ENCODE data around the gene STEAP3. TPM values are rescaled to one million over a fixed set of nuclear protein-coding genes. Genes with fewer than 3 reads are reported as not detected.

Gene STEAP3, protein sequence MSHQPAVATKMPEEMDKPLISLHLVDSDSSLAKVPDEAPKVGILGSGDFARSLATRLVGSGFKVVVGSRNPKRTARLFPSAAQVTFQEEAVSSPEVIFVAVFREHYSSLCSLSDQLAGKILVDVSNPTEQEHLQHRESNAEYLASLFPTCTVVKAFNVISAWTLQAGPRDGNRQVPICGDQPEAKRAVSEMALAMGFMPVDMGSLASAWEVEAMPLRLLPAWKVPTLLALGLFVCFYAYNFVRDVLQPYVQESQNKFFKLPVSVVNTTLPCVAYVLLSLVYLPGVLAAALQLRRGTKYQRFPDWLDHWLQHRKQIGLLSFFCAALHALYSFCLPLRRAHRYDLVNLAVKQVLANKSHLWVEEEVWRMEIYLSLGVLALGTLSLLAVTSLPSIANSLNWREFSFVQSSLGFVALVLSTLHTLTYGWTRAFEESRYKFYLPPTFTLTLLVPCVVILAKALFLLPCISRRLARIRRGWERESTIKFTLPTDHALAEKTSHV
- total RNA-seq: under 1 TPM; 0.14 to 0.16 TPM

DNA sequence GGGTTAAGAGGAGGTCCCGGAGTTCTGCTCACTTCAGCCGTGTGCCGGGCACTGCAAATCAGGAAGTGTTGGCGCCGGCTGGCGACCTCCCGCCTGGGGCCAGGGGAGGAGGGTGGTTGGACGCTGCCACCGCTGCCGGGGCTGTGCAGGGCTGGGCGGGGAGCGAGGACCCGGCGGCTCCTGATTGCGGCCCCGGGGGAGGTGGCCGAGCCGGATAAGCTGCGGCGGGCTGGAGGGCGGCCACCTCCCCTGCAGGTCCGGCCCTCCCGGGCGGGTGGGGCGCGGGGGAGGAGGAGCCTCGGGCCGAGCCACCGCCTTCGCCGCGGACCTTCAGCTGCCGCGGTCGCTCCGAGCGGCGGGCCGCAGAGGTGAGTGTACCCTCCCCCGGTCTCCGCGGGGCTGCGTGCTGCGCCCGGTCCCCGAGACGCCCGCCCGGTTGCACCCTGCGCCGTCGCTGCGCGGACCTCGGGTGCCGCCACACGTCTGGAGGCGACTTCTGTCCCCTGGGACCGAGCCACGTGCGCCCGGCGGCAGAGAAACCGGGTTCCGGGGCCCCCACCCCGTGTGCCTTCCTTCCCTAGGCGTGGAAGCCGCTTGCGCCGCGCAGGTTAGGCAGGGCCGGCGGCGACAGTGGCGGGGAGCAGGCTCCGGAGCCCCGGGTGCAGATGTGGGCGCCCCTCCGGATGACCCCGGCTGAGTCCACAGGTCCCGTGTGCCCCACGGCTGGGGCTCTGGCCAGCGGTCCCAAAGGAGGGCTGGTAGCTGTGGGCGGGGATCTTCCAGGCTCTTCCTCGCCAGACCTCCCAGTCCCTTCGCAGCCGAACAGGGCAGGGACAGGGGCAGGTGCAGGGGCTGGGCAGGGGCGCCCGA is at the start of gene STEAP3:
Gene STEAP3, plus strand, starts transcription at position 314 of the 870 bp plus-strand sequence. CDS start 7,179 bp downstream, outside the sequence.
- Mint-ChIP-seq H3K9me3 (ENCODE audit: low read depth) (no peaks in the 10 kb centered on the region), H3K27ac (no peak within 1 kb of the TSS), H3K36me3 (ENCODE audit: low read depth) (no peaks in the 10 kb centered on the region), H3K4me3 (no peak within 1 kb of the TSS), H3K4me1 (no peaks in the 10 kb centered on the region), H3K27me3 (peaks cover 38% of the 10 kb centered on the region)
- ChIA-PET POLR2A (no interaction called here), CTCF (interaction anchor here (0.5 kb wide), 1 partner anchor 103 kb away, joined by 3 read pairs; no protein-coding TSS in a partner anchor)
- DNase-seq (peak; percentile 25), ATAC-seq (peak; percentile 66)
- intact Hi-C loops (cut with DNase I, micrococcal nuclease): no loop called here

DNA sequence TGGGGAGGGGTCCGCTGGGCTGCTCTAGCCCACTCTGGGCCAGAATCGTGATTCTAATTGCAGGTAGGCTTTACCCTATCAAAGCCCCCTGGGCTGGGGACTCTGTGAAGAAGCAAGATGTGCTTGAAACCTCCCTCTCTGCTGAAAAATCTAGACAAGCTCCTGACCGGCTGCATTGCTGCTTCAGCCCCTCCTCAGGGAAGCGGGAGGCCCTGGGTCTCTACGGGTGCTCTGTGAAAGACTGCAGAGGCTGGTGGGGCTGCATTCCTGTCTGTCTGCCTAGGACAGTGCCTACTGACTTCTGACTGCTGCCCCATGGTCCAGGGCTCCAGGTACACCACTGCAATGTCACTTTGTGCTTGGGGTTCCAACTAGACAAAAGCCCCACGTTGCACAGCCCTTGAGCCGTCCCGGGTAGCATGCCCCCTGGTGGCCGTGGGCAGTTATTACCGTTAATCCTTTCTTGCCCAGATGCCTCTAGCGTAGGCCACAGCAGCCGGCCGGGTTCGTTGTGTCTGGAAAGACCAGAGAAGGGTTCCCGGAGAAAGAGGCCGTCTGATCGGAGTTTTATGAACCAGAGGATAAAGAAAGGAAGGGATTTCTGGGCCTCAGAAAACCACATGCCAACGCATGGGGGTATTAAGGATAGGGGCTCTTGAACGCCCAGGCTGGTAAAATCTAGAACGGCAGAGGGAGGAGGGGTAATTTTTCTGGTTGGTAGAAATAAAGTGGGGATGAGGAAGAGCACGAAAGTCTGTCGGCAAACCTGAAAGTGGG is 49.2 kb upstream of the STEAP3 start:
- CTCF ChIA-PET: interaction anchor here (0.7 to 5.7 kb wide), 5 partner anchors 10 to 292 kb away, joined by 3 to 60 read pairs (median 3); no protein-coding TSS in a partner anchor
- H3K4me1 Mint-ChIP-seq: no peaks in the 10 kb centered on the region
- intact Hi-C loops (cut with DNase I, micrococcal nuclease): loop anchor here (1.0 to 10.0 kb wide), 5 partner anchors 160 to 950 kb away; no protein-coding TSS in a partner anchor

GRCh38 chr2:119174993-119175347 is 48.7 kb upstream of the STEAP3 start:
- CTCF ChIA-PET: interaction anchor here (0.7 to 5.7 kb wide), 5 partner anchors 11 to 292 kb away, joined by 3 to 60 read pairs (median 3); no protein-coding TSS in a partner anchor
- no peaks in the 10 kb centered on the region for H3K36me3 Mint-ChIP-seq (ENCODE audit: low read depth)
- DNase-seq (no peak), ATAC-seq (no peak)
- intact Hi-C loops (cut with DNase I, micrococcal nuclease): loop anchor here (1.0 to 10.0 kb wide), 5 partner anchors 160 to 950 kb away; no protein-coding TSS in a partner anchor
- H3K27me3 Mint-ChIP-seq: no peaks in the 10 kb centered on the region
- POLR2A ChIA-PET: no interaction called here
- no peaks in the 10 kb centered on the region for H3K9me3 Mint-ChIP-seq (ENCODE audit: low read depth)
- no peak overlapping the region for H3K27ac Mint-ChIP-seq
- H3K4me3 Mint-ChIP-seq: no peak overlapping the region
- H3K4me1 Mint-ChIP-seq: no peaks in the 10 kb centered on the region

More for the DNA sequence above, 49.2 kb upstream of the STEAP3 start:
- POLR2A ChIA-PET: no interaction called here
- H3K4me3 Mint-ChIP-seq: no peak overlapping the region
- H3K9me3 Mint-ChIP-seq (ENCODE audit: low read depth): no peaks in the 10 kb centered on the region
- DNase-seq (peak; percentile 77), ATAC-seq (peak; percentile 57)
- H3K36me3 Mint-ChIP-seq (ENCODE audit: low read depth): no peaks in the 10 kb centered on the region
- no peak overlapping the region for H3K27ac Mint-ChIP-seq
- H3K27me3 Mint-ChIP-seq: no peaks in the 10 kb centered on the region

DNA sequence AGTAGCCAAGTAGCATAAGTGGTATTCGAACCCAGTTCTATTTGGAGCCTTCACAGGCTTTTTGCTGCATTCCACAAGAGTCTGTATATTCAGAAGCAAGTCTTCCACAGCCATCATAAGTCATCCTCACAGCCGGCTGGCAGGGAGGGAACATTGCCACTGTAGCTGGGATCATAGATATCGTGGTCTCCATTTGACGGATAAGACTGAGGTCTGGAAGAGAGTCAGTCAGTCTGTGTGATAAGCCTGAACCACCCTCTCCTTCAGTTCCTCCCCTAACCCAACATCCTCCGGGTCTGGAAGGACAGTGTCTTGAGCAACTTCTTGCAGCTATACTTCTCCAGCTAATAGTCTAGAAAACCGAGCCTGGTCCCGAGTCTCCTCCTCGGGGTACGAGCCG is 48.1 kb upstream of the STEAP3 start:
- Mint-ChIP-seq H3K27me3 (no peaks in the 10 kb centered on the region), H3K4me3 (no peak overlapping the region), H3K4me1 (no peaks in the 10 kb centered on the region), H3K36me3 (ENCODE audit: low read depth) (no peaks in the 10 kb centered on the region), H3K9me3 (ENCODE audit: low read depth) (no peaks in the 10 kb centered on the region), H3K27ac (no peak overlapping the region)
- intact Hi-C loops (cut with DNase I, micrococcal nuclease): loop anchor here (10.0 kb wide), 2 partner anchors 161 to 951 kb away; no protein-coding TSS in a partner anchor
- ATAC-seq (no peak), DNase-seq (no peak)
- ChIA-PET POLR2A (no interaction called here), CTCF (interaction anchor here (0.6 to 5.7 kb wide), 6 partner anchors 12 to 293 kb away, joined by 3 to 60 read pairs (median 3); no protein-coding TSS in a partner anchor)

GRCh38 chr2:119177171-119177837 is 46.3 kb upstream of the STEAP3 start:
- no peak for DNase-seq
- CTCF ChIA-PET: interaction anchor here (0.6 to 0.8 kb wide), 3 partner anchors 10 to 745 kb away, joined by 3 read pairs; no protein-coding TSS in a partner anchor
- no peaks in the 10 kb centered on the region for H3K27me3 Mint-ChIP-seq
- intact Hi-C loops (cut with DNase I, micrococcal nuclease): loop anchor here (10.0 kb wide), 2 partner anchors 163 to 953 kb away; no protein-coding TSS in a partner anchor
- POLR2A ChIA-PET: no interaction called here
- ATAC-seq: no peak
- no peaks in the 10 kb centered on the region for H3K4me1 Mint-ChIP-seq
- no peak overlapping the region for H3K27ac Mint-ChIP-seq
- H3K4me3 Mint-ChIP-seq: no peak overlapping the region
- no peaks in the 10 kb centered on the region for H3K9me3 Mint-ChIP-seq (ENCODE audit: low read depth)
- no peaks in the 10 kb centered on the region for H3K36me3 Mint-ChIP-seq (ENCODE audit: low read depth)

- Mint-ChIP-seq H3K4me1 (no peaks in the 10 kb centered on the region), H3K36me3 (ENCODE audit: low read depth) (no peaks in the 10 kb centered on the region), H3K27ac (no peak overlapping the region), H3K4me3 (no peak overlapping the region), H3K9me3 (ENCODE audit: low read depth) (no peaks in the 10 kb centered on the region), H3K27me3 (no peaks in the 10 kb centered on the region)
- DNase-seq: no peak
- CTCF ChIA-PET: interaction anchor here (0.8 kb wide), 1 partner anchor 190 kb away, joined by 3 read pairs; no protein-coding TSS in a partner anchor
- intact Hi-C loops (cut with DNase I, micrococcal nuclease): loop anchor here (10.0 kb wide), 2 partner anchors 163 to 953 kb away; no protein-coding TSS in a partner anchor
- POLR2A ChIA-PET: no interaction called here
- no peak for ATAC-seq
These were observed 45.8 kb upstream of the STEAP3 start for GRCh38 chr2:119177838-119178190.

DNA sequence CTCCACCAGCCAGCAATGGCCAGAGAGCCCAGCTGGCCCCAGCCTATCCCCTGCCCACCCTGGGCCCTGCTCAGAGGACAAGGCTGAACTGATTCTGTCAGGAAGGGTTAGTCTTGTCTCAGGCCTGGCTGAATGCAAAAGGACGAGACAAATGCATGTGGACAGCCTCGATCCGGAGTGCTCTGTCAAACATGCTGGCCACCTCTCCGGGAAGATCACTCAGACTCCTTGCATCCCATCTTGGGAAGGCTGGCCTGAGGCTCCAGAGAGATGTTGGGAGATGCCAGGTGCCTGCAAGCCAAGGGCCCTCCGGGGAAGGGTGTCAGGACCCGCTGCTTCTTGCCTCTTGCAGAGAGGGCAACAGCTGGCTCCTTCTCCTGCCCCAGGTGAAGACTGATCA is 44.9 kb upstream of the STEAP3 start:
- no peaks in the 10 kb centered on the region for H3K9me3 Mint-ChIP-seq (ENCODE audit: low read depth)
- H3K4me1 Mint-ChIP-seq: no peaks in the 10 kb centered on the region
- no peak overlapping the region for H3K4me3 Mint-ChIP-seq
- CTCF ChIA-PET: interaction anchor here (0.6 kb wide), 1 partner anchor 19 kb away, joined by 4 read pairs; no protein-coding TSS in a partner anchor
- intact Hi-C loops (cut with DNase I, micrococcal nuclease): loop anchor here (10.0 kb wide), 2 partner anchors 164 to 954 kb away; no protein-coding TSS in a partner anchor
- H3K27me3 Mint-ChIP-seq: no peaks in the 10 kb centered on the region
- POLR2A ChIA-PET: no interaction called here
- ATAC-seq: no peak
- no peaks in the 10 kb centered on the region for H3K36me3 Mint-ChIP-seq (ENCODE audit: low read depth)
- DNase-seq: no peak
- no peak overlapping the region for H3K27ac Mint-ChIP-seq

DNA sequence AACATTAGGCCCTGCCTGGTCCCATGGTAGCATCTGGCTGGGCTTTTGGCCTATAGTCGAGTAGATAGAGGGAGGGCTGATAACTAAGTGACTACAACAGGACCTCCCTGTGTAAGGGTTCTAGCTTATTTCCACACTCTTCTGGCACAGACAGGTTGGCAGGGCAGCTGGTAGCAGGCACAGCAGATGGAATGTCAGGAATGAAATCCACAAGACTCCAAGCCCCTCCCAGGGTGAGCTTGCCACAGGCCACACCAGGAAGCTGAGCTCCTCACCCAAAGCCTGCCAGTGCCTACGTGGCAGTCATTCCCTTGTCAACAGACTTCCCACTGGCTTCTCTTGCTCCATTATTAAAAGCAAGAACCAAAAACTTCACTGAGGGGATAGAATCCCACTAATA is 44.4 kb upstream of the STEAP3 start:
- no peak overlapping the region for H3K4me3 Mint-ChIP-seq
- no peak for ATAC-seq
- POLR2A ChIA-PET: no interaction called here
- CTCF ChIA-PET: interaction anchor here (0.6 kb wide), 1 partner anchor 19 kb away, joined by 4 read pairs; no protein-coding TSS in a partner anchor
- H3K27ac Mint-ChIP-seq: no peak overlapping the region
- no peaks in the 10 kb centered on the region for H3K9me3 Mint-ChIP-seq (ENCODE audit: low read depth)
- no peak for DNase-seq
- intact Hi-C loops (cut with DNase I, micrococcal nuclease): loop anchor here (10.0 kb wide), 2 partner anchors 164 to 954 kb away; no protein-coding TSS in a partner anchor
- no peaks in the 10 kb centered on the region for H3K27me3 Mint-ChIP-seq
- H3K36me3 Mint-ChIP-seq (ENCODE audit: low read depth): no peaks in the 10 kb centered on the region
- H3K4me1 Mint-ChIP-seq: no peaks in the 10 kb centered on the region

GRCh38 chr2:119179991-119180390 is 43.6 kb upstream of the STEAP3 start:
- CTCF ChIA-PET: no interaction called here
- H3K4me3 Mint-ChIP-seq: no peak overlapping the region
- H3K9me3 Mint-ChIP-seq (ENCODE audit: low read depth): no peaks in the 10 kb centered on the region
- H3K36me3 Mint-ChIP-seq (ENCODE audit: low read depth): no peaks in the 10 kb centered on the region
- no peak overlapping the region for H3K27ac Mint-ChIP-seq
- intact Hi-C loops (cut with DNase I, micrococcal nuclease): loop anchor here (10.0 kb wide), 2 partner anchors 165 to 955 kb away; no protein-coding TSS in a partner anchor
- no peaks in the 10 kb centered on the region for H3K4me1 Mint-ChIP-seq
- no peaks in the 10 kb centered on the region for H3K27me3 Mint-ChIP-seq
- ATAC-seq: no peak
- POLR2A ChIA-PET: no interaction called here
- DNase-seq: no peak

- H3K27me3 Mint-ChIP-seq: no peaks in the 10 kb centered on the region
- ChIA-PET POLR2A (no interaction called here), CTCF (no interaction called here)
- no peaks in the 10 kb centered on the region for H3K4me1 Mint-ChIP-seq
- no peaks in the 10 kb centered on the region for H3K9me3 Mint-ChIP-seq (ENCODE audit: low read depth)
- no peak overlapping the region for H3K4me3 Mint-ChIP-seq
- DNase-seq (no peak), ATAC-seq (no peak)
- no peaks in the 10 kb centered on the region for H3K36me3 Mint-ChIP-seq (ENCODE audit: low read depth)
- intact Hi-C loops (cut with DNase I, micrococcal nuclease): no loop called here
- no peak overlapping the region for H3K27ac Mint-ChIP-seq
These were observed 42.7 kb upstream of the STEAP3 start for GRCh38 chr2:119180892-119181291.

All from activated CD4-positive, alpha-beta T cell treated with anti-CD3 and anti-CD28 coated beads for 36 hours (primary cell).